Tongue (tissue), 2 donors: ENCODE results near the gene FAM53B. TPM values are rescaled to one million over a fixed set of nuclear protein-coding genes. Genes with fewer than 3 reads are reported as not detected.
"Not testable (repeated sequence)": the region's sequence is repeated elsewhere in the genome, so short reads cannot be mapped to it uniquely, and the experiment has no call there.

ENCODE experiments used
- DNase-seq: peaks from one replicate; pipeline ENCODE4 v3.0.0-alpha.2; 2015
- total RNA-seq: library from RNA; depleted of rRNA; stranded (reverse); fragments of >200 nt; gene quantifications from one replicate; pipeline ENCODE4 v1.2.3, GENCODE V29; 2014

The FAM53B gene
- 70.9 TPM for total RNA-seq

- peak; percentile 93 for DNase-seq
Observed at GRCh38 chr10:124744102-124745050, at the start of gene FAM53B. Gene FAM53B (minus strand): TSS chr10:124744378. CDS start chr10:124706713, 37,665 bp downstream.

- no peak for DNase-seq
Observed at GRCh38 chr10:124792998-124793352, 48.8 kb upstream of the FAM53B start.

GRCh38 chr10:124791547-124792348, 47.6 kb upstream of the FAM53B start, which contains the start of gene EEF1AKMT2:
Gene EEF1AKMT2 (minus strand): TSS chr10:124791887. CDS start chr10:124791833, 54 bp downstream.
- peak; percentile 93 for DNase-seq

GRCh38 chr10:124782900-124783299, 38.7 kb upstream of the FAM53B start:
- not testable (repeated sequence) for DNase-seq

- DNase-seq: no peak
Observed at GRCh38 chr10:124768791-124769190, 24.6 kb upstream of the FAM53B start.

GRCh38 chr10:124765256-124765655, 21.1 kb upstream of the FAM53B start:
- no peak for DNase-seq

GRCh38 chr10:124763267-124763666, 19.1 kb upstream of the FAM53B start:
- DNase-seq: no peak

- DNase-seq: no peak
Observed at GRCh38 chr10:124762281-124762680, 18.1 kb upstream of the FAM53B start.

- DNase-seq: no peak
Observed at GRCh38 chr10:124756156-124756903, 12.2 kb upstream of the FAM53B start.

- DNase-seq: no peak
Observed at GRCh38 chr10:124755581-124755980, 11.4 kb upstream of the FAM53B start.

- no peak for DNase-seq
Observed at GRCh38 chr10:124754227-124754626, 10.0 kb upstream of the FAM53B start.

GRCh38 chr10:124748953-124749645, 4.9 kb upstream of the FAM53B start:
- no peak for DNase-seq

- no peak for DNase-seq
Observed at GRCh38 chr10:124748166-124748565, 4.0 kb upstream of the FAM53B start.

GRCh38 chr10:124747745-124748144, 3.6 kb upstream of the FAM53B start:
- no peak for DNase-seq

GRCh38 chr10:124746992-124747391, 2.8 kb upstream of the FAM53B start:
- no peak for DNase-seq

- not testable (repeated sequence) for DNase-seq
Observed at GRCh38 chr10:124746447-124746846, 2.3 kb upstream of the FAM53B start.

GRCh38 chr10:124745673-124746072, 1.5 kb upstream of the FAM53B start:
- DNase-seq: peak; percentile 74

- no peak for DNase-seq
Observed at GRCh38 chr10:124745252-124745651, 1.1 kb upstream of the FAM53B start.

- DNase-seq: peak; percentile 57
Observed at GRCh38 chr10:124743191-124744101, 732 bp downstream of the FAM53B start.

GRCh38 chr10:124742413-124743190, 1.6 kb downstream of the FAM53B start:
- peak; percentile 68 for DNase-seq
